ENCODE data around the gene HMX3.
A peak's percentile ranks its signal among the peaks of the same experiment; 100 is the strongest.

Gene HMX3

DNA sequence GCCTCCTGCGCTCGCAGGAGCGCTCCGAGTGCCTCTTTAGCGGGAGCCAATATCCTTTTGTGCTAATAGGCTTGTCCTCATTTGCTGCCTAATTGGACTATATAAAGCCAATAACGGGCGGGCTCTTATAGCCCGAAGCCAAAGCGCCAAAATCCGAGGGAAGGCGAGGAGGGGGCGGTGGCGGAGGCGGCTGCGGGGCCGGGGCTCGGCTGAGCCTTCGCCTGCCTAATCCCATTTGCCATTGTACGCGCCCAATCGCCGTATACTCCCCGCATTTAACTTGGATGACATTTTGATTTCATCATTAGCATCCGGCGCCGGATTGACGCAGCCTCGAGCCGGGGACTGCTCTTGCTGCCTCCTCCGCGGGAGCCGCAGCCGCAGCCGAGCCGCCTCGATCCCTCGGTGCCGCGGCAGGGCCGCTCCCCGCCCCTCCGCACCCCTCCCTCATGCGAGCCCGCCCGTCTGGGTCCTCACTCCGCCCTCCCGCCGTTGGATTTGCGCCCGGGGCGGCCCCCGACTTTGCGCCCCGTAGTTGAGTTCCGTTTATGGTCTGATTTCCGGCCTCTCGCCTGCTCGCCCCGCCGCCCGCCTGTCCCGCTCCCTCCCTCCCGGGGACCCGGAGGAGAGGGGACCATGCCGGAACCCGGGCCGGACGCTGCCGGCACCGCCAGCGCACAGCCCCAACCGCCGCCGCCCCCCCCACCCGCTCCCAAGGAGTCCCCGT, at the start of gene HMX3:
Gene HMX3 (plus strand): TSS at position 556 of the 727 bp plus-strand sequence. CDS start 81 bp downstream, at position 637.
- no peaks in the 10 kb centered on the region for H3K36me3 ChIP-seq (ENCODE audit: control insufficient read depth, insufficient read depth, low read length)
- H3K9ac ChIP-seq (ENCODE audit: low read length), result no peak within 1 kb of the TSS
- H3K4me3 ChIP-seq (ENCODE audit: low read length), result peak within 1 kb of the TSS; percentile 35
- H3K27ac ChIP-seq (ENCODE audit: low read depth, low read length), result no peak within 1 kb of the TSS
- H3K27me3 ChIP-seq (ENCODE audit: control insufficient read depth, insufficient read depth, low read length), result peaks cover 69% of the 10 kb centered on the region
- H3K4me1 ChIP-seq (ENCODE audit: control insufficient read depth, insufficient read depth, low read length), result peaks cover 7% of the 10 kb centered on the region

- Histone ChIP-seq H3K9ac (ENCODE audit: low read length) (no peak overlapping the region), H3K4me3 (ENCODE audit: low read length) (no peak overlapping the region), H3K27ac (ENCODE audit: low read depth, low read length) (no peak overlapping the region), H3K36me3 (ENCODE audit: control insufficient read depth, insufficient read depth, low read length) (no peaks in the 10 kb centered on the region), H3K27me3 (ENCODE audit: control insufficient read depth, insufficient read depth, low read length) (no peaks in the 10 kb centered on the region), H3K4me1 (ENCODE audit: control insufficient read depth, insufficient read depth, low read length) (no peaks in the 10 kb centered on the region)
Measured at GRCh38 chr10:123086281-123086680, 49.5 kb upstream of the HMX3 start.

DNA sequence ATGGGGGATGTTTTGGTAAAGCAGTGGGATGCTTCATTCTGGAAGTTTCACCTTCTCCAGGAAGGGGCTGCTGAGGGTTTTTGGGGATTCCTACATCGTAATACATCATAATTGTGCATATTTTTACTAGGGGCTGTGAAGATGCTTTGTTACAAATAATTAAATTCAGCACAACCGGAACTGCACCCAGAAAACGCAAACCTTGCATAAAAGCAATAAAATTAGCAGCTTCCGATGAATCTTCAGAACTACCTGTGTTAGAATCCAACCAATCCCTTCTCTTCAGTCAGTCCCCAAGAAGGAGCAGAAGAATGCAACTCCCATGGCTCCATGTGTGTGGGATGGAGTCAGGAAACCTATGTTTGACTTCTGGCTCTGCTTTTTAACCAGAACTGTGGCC, 48.4 kb upstream of the HMX3 start:
- H3K9ac ChIP-seq (ENCODE audit: low read length), result no peak overlapping the region
- no peaks in the 10 kb centered on the region for H3K27me3 ChIP-seq (ENCODE audit: control insufficient read depth, insufficient read depth, low read length)
- H3K27ac ChIP-seq (ENCODE audit: low read depth, low read length), result no peak overlapping the region
- H3K4me3 ChIP-seq (ENCODE audit: low read length), result no peak overlapping the region
- H3K4me1 ChIP-seq (ENCODE audit: control insufficient read depth, insufficient read depth, low read length), result no peaks in the 10 kb centered on the region
- no peaks in the 10 kb centered on the region for H3K36me3 ChIP-seq (ENCODE audit: control insufficient read depth, insufficient read depth, low read length)

DNA sequence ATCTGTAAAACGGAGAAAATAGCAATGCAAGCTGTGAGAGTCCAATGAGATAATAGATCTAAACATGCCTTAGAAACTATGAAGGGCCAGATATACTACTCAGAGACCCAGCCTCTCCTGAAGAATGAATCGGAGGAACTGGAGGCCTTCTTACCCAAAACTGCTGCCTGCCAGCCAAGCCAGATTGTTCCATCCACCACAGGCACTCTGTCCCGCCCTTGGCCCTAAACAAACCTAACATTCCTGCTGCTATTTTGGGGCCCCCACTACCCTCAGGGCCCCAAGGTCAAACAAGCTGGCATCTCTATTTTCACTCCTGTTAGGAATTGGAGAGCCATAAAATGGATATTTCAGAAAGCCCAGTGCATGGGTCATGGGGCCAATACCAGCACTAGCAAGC, 48.0 kb upstream of the HMX3 start:
- H3K27ac ChIP-seq (ENCODE audit: low read depth, low read length), result no peak overlapping the region
- no peaks in the 10 kb centered on the region for H3K27me3 ChIP-seq (ENCODE audit: control insufficient read depth, insufficient read depth, low read length)
- H3K9ac ChIP-seq (ENCODE audit: low read length), result no peak overlapping the region
- H3K4me3 ChIP-seq (ENCODE audit: low read length), result no peak overlapping the region
- no peaks in the 10 kb centered on the region for H3K36me3 ChIP-seq (ENCODE audit: control insufficient read depth, insufficient read depth, low read length)
- no peaks in the 10 kb centered on the region for H3K4me1 ChIP-seq (ENCODE audit: control insufficient read depth, insufficient read depth, low read length)

DNA sequence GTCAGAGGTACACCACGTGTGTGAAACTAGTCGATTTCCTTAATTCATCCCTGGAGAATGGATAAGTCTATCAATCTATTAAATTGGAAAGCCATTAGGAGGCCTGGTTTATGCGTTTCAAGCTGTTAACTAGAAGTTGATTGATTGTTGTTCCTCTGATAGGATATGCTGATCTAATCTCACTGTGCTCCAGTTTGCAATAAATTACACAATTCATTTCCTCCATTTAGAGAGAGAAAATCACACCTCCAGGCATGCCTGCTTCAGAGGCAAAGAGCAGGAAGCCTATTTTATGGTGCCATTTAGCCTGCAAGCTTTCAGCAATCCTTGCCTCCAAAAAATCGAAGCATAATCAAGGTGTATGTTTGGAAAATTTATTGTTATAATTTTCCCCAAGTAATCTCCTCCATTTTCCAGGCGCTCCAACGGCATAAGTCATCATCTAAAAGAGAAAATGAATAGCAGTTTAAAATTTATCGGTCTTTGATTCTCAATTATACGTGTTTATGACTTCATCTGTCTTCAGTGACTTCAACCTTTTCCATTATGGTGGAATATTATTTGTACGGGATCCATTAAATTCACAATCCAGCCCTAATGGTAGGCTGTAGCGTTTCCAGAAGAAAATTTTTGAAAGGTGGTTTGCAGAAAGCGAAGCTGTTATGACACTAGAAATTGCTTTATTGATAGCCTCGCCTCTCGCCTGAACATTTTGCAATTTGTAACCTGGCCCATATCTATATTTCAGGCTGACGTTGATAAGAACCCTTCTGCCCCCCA, 42.9 kb upstream of the HMX3 start:
- Histone ChIP-seq H3K36me3 (ENCODE audit: control insufficient read depth, insufficient read depth, low read length) (no peaks in the 10 kb centered on the region), H3K4me1 (ENCODE audit: control insufficient read depth, insufficient read depth, low read length) (no peaks in the 10 kb centered on the region), H3K9ac (ENCODE audit: low read length) (no peak overlapping the region), H3K4me3 (ENCODE audit: low read length) (no peak overlapping the region), H3K27ac (ENCODE audit: low read depth, low read length) (no peak overlapping the region), H3K27me3 (ENCODE audit: control insufficient read depth, insufficient read depth, low read length) (peaks cover 4% of the 10 kb centered on the region)

- Histone ChIP-seq H3K36me3 (ENCODE audit: control insufficient read depth, insufficient read depth, low read length) (no peaks in the 10 kb centered on the region), H3K9ac (ENCODE audit: low read length) (no peak overlapping the region), H3K4me3 (ENCODE audit: low read length) (no peak overlapping the region), H3K27me3 (ENCODE audit: control insufficient read depth, insufficient read depth, low read length) (peaks cover 4% of the 10 kb centered on the region), H3K4me1 (ENCODE audit: control insufficient read depth, insufficient read depth, low read length) (no peaks in the 10 kb centered on the region), H3K27ac (ENCODE audit: low read depth, low read length) (no peak overlapping the region)
Measured at GRCh38 chr10:123093489-123093888, 42.3 kb upstream of the HMX3 start.

DNA sequence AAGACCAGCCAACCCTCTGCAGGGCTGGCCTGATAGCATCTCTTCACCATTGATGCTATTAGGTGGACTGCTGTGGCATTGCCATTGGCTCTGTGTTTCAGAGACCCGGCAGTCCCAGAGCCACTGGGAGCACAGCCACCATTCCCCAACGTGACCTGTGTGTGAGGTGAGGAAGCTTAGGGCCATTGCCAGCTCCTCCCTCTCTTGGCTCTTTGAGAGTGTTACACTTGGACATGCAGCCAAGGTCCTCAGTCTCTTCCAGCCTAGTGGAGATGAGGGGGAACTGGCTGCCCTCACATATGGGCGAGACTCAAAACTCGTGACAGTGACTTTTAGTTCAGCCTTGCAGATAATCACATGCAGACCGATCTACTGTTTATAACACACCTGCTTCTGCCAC, 39.3 kb upstream of the HMX3 start:
- no peak overlapping the region for H3K27ac ChIP-seq (ENCODE audit: low read depth, low read length)
- H3K9ac ChIP-seq (ENCODE audit: low read length), result no peak overlapping the region
- H3K4me1 ChIP-seq (ENCODE audit: control insufficient read depth, insufficient read depth, low read length), result no peaks in the 10 kb centered on the region
- H3K4me3 ChIP-seq (ENCODE audit: low read length), result no peak overlapping the region
- H3K27me3 ChIP-seq (ENCODE audit: control insufficient read depth, insufficient read depth, low read length), result peaks cover 4% of the 10 kb centered on the region
- H3K36me3 ChIP-seq (ENCODE audit: control insufficient read depth, insufficient read depth, low read length), result no peaks in the 10 kb centered on the region

DNA sequence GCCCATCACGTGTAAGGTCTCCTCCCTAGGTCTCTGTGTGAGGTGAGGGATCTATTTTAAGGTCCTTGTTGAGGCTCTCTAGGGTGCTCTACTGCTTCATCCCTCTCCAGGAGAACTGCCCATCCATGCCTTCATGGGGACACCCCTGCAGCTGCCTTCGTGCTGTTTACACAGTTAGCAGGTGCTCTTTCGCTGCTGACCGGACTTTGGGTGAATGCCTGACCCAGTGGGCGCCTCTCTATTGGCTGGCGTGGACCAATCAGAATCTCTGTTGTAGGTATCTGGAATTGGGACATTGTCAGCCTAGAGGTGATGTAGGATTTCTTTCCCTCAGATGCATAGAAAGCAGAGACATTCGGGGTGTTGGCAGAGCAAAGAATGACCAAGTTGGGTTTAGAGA, 38.7 kb upstream of the HMX3 start:
- Histone ChIP-seq H3K4me1 (ENCODE audit: control insufficient read depth, insufficient read depth, low read length) (no peaks in the 10 kb centered on the region), H3K36me3 (ENCODE audit: control insufficient read depth, insufficient read depth, low read length) (no peaks in the 10 kb centered on the region), H3K4me3 (ENCODE audit: low read length) (no peak overlapping the region), H3K9ac (ENCODE audit: low read length) (no peak overlapping the region), H3K27ac (ENCODE audit: low read depth, low read length) (no peak overlapping the region), H3K27me3 (ENCODE audit: control insufficient read depth, insufficient read depth, low read length) (peaks cover 4% of the 10 kb centered on the region)

DNA sequence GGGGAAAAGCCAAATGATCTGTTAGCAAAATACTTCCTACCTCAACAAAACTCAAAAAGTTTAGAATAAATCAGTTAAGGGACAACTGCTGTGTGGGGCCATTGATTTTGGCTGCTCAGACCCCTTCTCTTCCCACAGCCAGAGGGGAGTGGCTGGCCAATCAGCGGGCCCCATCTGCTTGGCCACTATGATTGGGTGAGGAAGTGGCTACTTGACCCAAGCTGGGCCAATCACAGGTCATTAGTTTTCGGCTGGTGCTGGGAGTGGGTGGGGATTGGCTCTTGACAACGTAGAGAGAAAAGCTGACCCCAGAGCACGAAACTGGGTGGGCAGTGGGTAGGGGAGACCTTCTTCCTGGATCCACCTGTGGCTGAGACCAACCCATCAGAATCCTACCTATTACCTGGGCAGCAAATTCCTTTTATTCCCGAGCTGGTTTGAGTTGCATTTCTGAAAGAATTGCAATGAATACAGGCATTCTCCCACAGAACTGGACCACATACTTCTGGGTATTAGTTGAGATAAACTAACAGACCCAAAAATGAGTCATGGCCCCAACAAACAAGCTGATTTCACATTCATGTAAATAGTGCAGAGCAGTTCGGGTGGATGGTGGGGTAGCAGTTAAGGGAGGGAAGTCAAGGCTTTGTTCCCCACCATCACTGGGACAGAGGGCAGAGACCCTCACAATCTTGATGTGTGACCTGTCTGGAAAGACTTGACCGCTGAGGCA, 35.6 kb upstream of the HMX3 start:
- H3K27me3 ChIP-seq (ENCODE audit: control insufficient read depth, insufficient read depth, low read length), result peaks cover 4% of the 10 kb centered on the region
- no peak overlapping the region for H3K4me3 ChIP-seq (ENCODE audit: low read length)
- no peak overlapping the region for H3K9ac ChIP-seq (ENCODE audit: low read length)
- no peaks in the 10 kb centered on the region for H3K36me3 ChIP-seq (ENCODE audit: control insufficient read depth, insufficient read depth, low read length)
- H3K27ac ChIP-seq (ENCODE audit: low read depth, low read length), result no peak overlapping the region
- no peaks in the 10 kb centered on the region for H3K4me1 ChIP-seq (ENCODE audit: control insufficient read depth, insufficient read depth, low read length)

- H3K27me3 ChIP-seq (ENCODE audit: control insufficient read depth, insufficient read depth, low read length), result no peaks in the 10 kb centered on the region
- H3K27ac ChIP-seq (ENCODE audit: low read depth, low read length), result no peak overlapping the region
Measured at GRCh38 chr10:123101872-123102271, 33.9 kb upstream of the HMX3 start.

DNA sequence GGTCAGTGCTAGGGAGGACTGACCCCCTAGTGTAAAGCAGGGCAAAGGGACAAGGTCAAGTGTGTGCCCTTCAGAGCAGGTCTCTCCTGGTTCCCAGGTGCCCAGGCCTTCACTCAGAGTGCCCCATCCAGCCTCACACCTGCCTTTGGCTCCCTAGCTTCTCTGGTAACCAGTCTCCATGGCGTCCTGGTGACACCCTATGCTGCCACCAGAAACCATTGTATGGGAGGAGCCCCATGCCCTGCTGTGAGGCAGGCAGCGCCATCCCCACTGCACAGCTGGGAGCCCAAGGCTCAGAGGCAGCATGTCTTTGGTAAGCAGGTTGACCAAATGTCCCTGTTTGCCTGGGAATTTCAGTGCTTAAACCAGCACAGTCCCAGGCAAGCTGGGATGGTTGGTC, 33.1 kb upstream of the HMX3 start:
- no peak overlapping the region for H3K9ac ChIP-seq (ENCODE audit: low read length)
- H3K36me3 ChIP-seq (ENCODE audit: control insufficient read depth, insufficient read depth, low read length), result no peaks in the 10 kb centered on the region
- no peak overlapping the region for H3K27ac ChIP-seq (ENCODE audit: low read depth, low read length)
- H3K27me3 ChIP-seq (ENCODE audit: control insufficient read depth, insufficient read depth, low read length), result no peaks in the 10 kb centered on the region
- H3K4me1 ChIP-seq (ENCODE audit: control insufficient read depth, insufficient read depth, low read length), result no peaks in the 10 kb centered on the region
- no peak overlapping the region for H3K4me3 ChIP-seq (ENCODE audit: low read length)

More at GRCh38 chr10:123101872-123102271, 33.9 kb upstream of the HMX3 start:
- H3K36me3 ChIP-seq (ENCODE audit: control insufficient read depth, insufficient read depth, low read length), result no peaks in the 10 kb centered on the region
- H3K4me1 ChIP-seq (ENCODE audit: control insufficient read depth, insufficient read depth, low read length), result no peaks in the 10 kb centered on the region
- H3K9ac ChIP-seq (ENCODE audit: low read length), result no peak overlapping the region
- H3K4me3 ChIP-seq (ENCODE audit: low read length), result no peak overlapping the region

DNA sequence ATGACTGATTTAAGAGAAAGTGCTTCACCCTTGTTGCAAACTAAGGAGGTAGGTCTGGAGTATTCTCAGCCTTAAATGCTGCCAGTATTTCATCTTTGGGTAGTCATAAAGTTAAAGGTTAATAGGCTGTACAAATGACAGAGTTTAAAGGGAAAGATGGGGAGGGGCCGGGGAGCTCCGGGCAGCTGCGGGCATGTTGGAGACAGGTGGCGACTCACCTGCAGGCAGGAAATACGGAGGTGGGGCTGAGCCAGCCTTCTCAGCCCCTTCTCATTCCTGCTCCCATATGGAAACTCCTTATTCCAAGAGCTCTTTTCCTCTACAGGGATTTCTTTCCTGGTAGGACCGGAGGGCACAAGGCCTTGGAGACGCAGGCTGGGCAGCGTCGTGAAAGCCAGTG, 31.8 kb upstream of the HMX3 start:
- Histone ChIP-seq H3K4me3 (ENCODE audit: low read length) (no peak overlapping the region), H3K4me1 (ENCODE audit: control insufficient read depth, insufficient read depth, low read length) (no peaks in the 10 kb centered on the region), H3K36me3 (ENCODE audit: control insufficient read depth, insufficient read depth, low read length) (no peaks in the 10 kb centered on the region), H3K9ac (ENCODE audit: low read length) (no peak overlapping the region), H3K27me3 (ENCODE audit: control insufficient read depth, insufficient read depth, low read length) (no peaks in the 10 kb centered on the region), H3K27ac (ENCODE audit: low read depth, low read length) (no peak overlapping the region)
